ENCODE results near the gene PHC2.

Gene PHC2

GRCh38 chr1:33327587-33328325 lies 103.1 kb downstream of the PHC2 start:
- Histone ChIP-seq H3K27ac (ENCODE audit: insufficient read depth, low read length, poor library complexity, severe bottlenecking) (no peak overlapping the region), H3K36me3 (ENCODE audit: control insufficient read depth, insufficient read depth, low read length) (peaks cover 97% of the 10 kb centered on the region), H3K9me3 (ENCODE audit: control insufficient read depth, low read length) (no peaks in the 10 kb centered on the region), H3K4me1 (ENCODE audit: control insufficient read depth, insufficient read depth, low read length, poor library complexity, severe bottlenecking) (no peaks in the 10 kb centered on the region), H3K27me3 (replicated peaks; ENCODE audit: control insufficient read depth, insufficient read depth, low read length, poor library complexity, severe bottlenecking) (no peaks in the 10 kb centered on the region), H3K4me3 (ENCODE audit: insufficient read depth, low read depth, low read length, poor library complexity, severe bottlenecking) (no peak overlapping the region)
- DNase-seq = no peak

GRCh38 chr1:33326785-33327184 lies 104.1 kb downstream of the PHC2 start:
- Histone ChIP-seq H3K4me1 (ENCODE audit: control insufficient read depth, insufficient read depth, low read length, poor library complexity, severe bottlenecking) (no peaks in the 10 kb centered on the region), H3K27me3 (replicated peaks; ENCODE audit: control insufficient read depth, insufficient read depth, low read length, poor library complexity, severe bottlenecking) (no peaks in the 10 kb centered on the region), H3K4me3 (ENCODE audit: insufficient read depth, low read depth, low read length, poor library complexity, severe bottlenecking) (no peak overlapping the region), H3K36me3 (ENCODE audit: control insufficient read depth, insufficient read depth, low read length) (peaks cover 87% of the 10 kb centered on the region), H3K27ac (ENCODE audit: insufficient read depth, low read length, poor library complexity, severe bottlenecking) (no peak overlapping the region), H3K9me3 (ENCODE audit: control insufficient read depth, low read length) (no peaks in the 10 kb centered on the region)
- no peak for DNase-seq

GRCh38 chr1:33324677-33325575 lies 106.0 kb downstream of the PHC2 start:
- Histone ChIP-seq H3K27ac (ENCODE audit: insufficient read depth, low read length, poor library complexity, severe bottlenecking) (no peak overlapping the region), H3K27me3 (replicated peaks; ENCODE audit: control insufficient read depth, insufficient read depth, low read length, poor library complexity, severe bottlenecking) (no peaks in the 10 kb centered on the region), H3K4me3 (ENCODE audit: insufficient read depth, low read depth, low read length, poor library complexity, severe bottlenecking) (no peak overlapping the region), H3K36me3 (ENCODE audit: control insufficient read depth, insufficient read depth, low read length) (peaks cover 68% of the 10 kb centered on the region), H3K4me1 (ENCODE audit: control insufficient read depth, insufficient read depth, low read length, poor library complexity, severe bottlenecking) (no peaks in the 10 kb centered on the region), H3K9me3 (ENCODE audit: control insufficient read depth, low read length) (no peaks in the 10 kb centered on the region)
- no peak for DNase-seq

GRCh38 chr1:33323663-33324477 lies 107.0 kb downstream of the PHC2 start:
- no peak overlapping the region for H3K27ac ChIP-seq (ENCODE audit: insufficient read depth, low read length, poor library complexity, severe bottlenecking)
- no peaks in the 10 kb centered on the region for H3K9me3 ChIP-seq (ENCODE audit: control insufficient read depth, low read length)
- no peaks in the 10 kb centered on the region for H3K27me3 ChIP-seq (replicated peaks; ENCODE audit: control insufficient read depth, insufficient read depth, low read length, poor library complexity, severe bottlenecking)
- peaks cover 58% of the 10 kb centered on the region for H3K36me3 ChIP-seq (ENCODE audit: control insufficient read depth, insufficient read depth, low read length)
- H3K4me1 ChIP-seq (ENCODE audit: control insufficient read depth, insufficient read depth, low read length, poor library complexity, severe bottlenecking) = no peaks in the 10 kb centered on the region
- H3K4me3 ChIP-seq (ENCODE audit: insufficient read depth, low read depth, low read length, poor library complexity, severe bottlenecking) = no peak overlapping the region
- no peak for DNase-seq

- H3K4me3 ChIP-seq (ENCODE audit: insufficient read depth, low read depth, low read length, poor library complexity, severe bottlenecking) = no peak overlapping the region
- no peaks in the 10 kb centered on the region for H3K27me3 ChIP-seq (replicated peaks; ENCODE audit: control insufficient read depth, insufficient read depth, low read length, poor library complexity, severe bottlenecking)
- no peak overlapping the region for H3K27ac ChIP-seq (ENCODE audit: insufficient read depth, low read length, poor library complexity, severe bottlenecking)
- H3K4me1 ChIP-seq (ENCODE audit: control insufficient read depth, insufficient read depth, low read length, poor library complexity, severe bottlenecking) = no peaks in the 10 kb centered on the region
- no peaks in the 10 kb centered on the region for H3K9me3 ChIP-seq (ENCODE audit: control insufficient read depth, low read length)
- no peak for DNase-seq
- peaks cover 49% of the 10 kb centered on the region for H3K36me3 ChIP-seq (ENCODE audit: control insufficient read depth, insufficient read depth, low read length)
These were observed 107.9 kb downstream of the PHC2 start for GRCh38 chr1:33322870-33323585.

- no peaks in the 10 kb centered on the region for H3K27me3 ChIP-seq (replicated peaks; ENCODE audit: control insufficient read depth, insufficient read depth, low read length, poor library complexity, severe bottlenecking)
- no peaks in the 10 kb centered on the region for H3K4me1 ChIP-seq (ENCODE audit: control insufficient read depth, insufficient read depth, low read length, poor library complexity, severe bottlenecking)
- no peak overlapping the region for H3K27ac ChIP-seq (ENCODE audit: insufficient read depth, low read length, poor library complexity, severe bottlenecking)
- no peak overlapping the region for H3K4me3 ChIP-seq (ENCODE audit: insufficient read depth, low read depth, low read length, poor library complexity, severe bottlenecking)
- H3K9me3 ChIP-seq (ENCODE audit: control insufficient read depth, low read length) = no peaks in the 10 kb centered on the region
- no peak for DNase-seq
- peaks cover 40% of the 10 kb centered on the region for H3K36me3 ChIP-seq (ENCODE audit: control insufficient read depth, insufficient read depth, low read length)
These were observed 108.8 kb downstream of the PHC2 start for GRCh38 chr1:33322109-33322508.

- H3K9me3 ChIP-seq (ENCODE audit: control insufficient read depth, low read length) = no peaks in the 10 kb centered on the region
- H3K27me3 ChIP-seq (replicated peaks; ENCODE audit: control insufficient read depth, insufficient read depth, low read length, poor library complexity, severe bottlenecking) = no peaks in the 10 kb centered on the region
- DNase-seq = no peak
- no peak overlapping the region for H3K4me3 ChIP-seq (ENCODE audit: insufficient read depth, low read depth, low read length, poor library complexity, severe bottlenecking)
- H3K4me1 ChIP-seq (ENCODE audit: control insufficient read depth, insufficient read depth, low read length, poor library complexity, severe bottlenecking) = no peaks in the 10 kb centered on the region
- no peak overlapping the region for H3K27ac ChIP-seq (ENCODE audit: insufficient read depth, low read length, poor library complexity, severe bottlenecking)
- peaks cover 31% of the 10 kb centered on the region for H3K36me3 ChIP-seq (ENCODE audit: control insufficient read depth, insufficient read depth, low read length)
These were observed 109.7 kb downstream of the PHC2 start for GRCh38 chr1:33321178-33321577.

GRCh38 chr1:33320619-33321165 lies 110.2 kb downstream of the PHC2 start, which contains the start of gene A3GALT2:
Gene A3GALT2, minus strand, starts transcription at chr1:33321098. Its CDS starts 0 bp downstream, at chr1:33321098.
- Histone ChIP-seq H3K9me3 (ENCODE audit: control insufficient read depth, low read length) (no peaks in the 10 kb centered on the region), H3K27ac (ENCODE audit: insufficient read depth, low read length, poor library complexity, severe bottlenecking) (no peak within 1 kb of the TSS), H3K36me3 (ENCODE audit: control insufficient read depth, insufficient read depth, low read length) (peaks cover 27% of the 10 kb centered on the region), H3K27me3 (replicated peaks; ENCODE audit: control insufficient read depth, insufficient read depth, low read length, poor library complexity, severe bottlenecking) (no peaks in the 10 kb centered on the region), H3K4me3 (ENCODE audit: insufficient read depth, low read depth, low read length, poor library complexity, severe bottlenecking) (no peak within 1 kb of the TSS), H3K4me1 (ENCODE audit: control insufficient read depth, insufficient read depth, low read length, poor library complexity, severe bottlenecking) (no peaks in the 10 kb centered on the region)
- no peak for DNase-seq

- peaks cover 21% of the 10 kb centered on the region for H3K36me3 ChIP-seq (ENCODE audit: control insufficient read depth, insufficient read depth, low read length)
- H3K27ac ChIP-seq (ENCODE audit: insufficient read depth, low read length, poor library complexity, severe bottlenecking) = no peak overlapping the region
- H3K27me3 ChIP-seq (replicated peaks; ENCODE audit: control insufficient read depth, insufficient read depth, low read length, poor library complexity, severe bottlenecking) = no peaks in the 10 kb centered on the region
- no peaks in the 10 kb centered on the region for H3K9me3 ChIP-seq (ENCODE audit: control insufficient read depth, low read length)
- DNase-seq = no peak
- no peaks in the 10 kb centered on the region for H3K4me1 ChIP-seq (ENCODE audit: control insufficient read depth, insufficient read depth, low read length, poor library complexity, severe bottlenecking)
- H3K4me3 ChIP-seq (ENCODE audit: insufficient read depth, low read depth, low read length, poor library complexity, severe bottlenecking) = no peak overlapping the region
These were observed 110.8 kb downstream of the PHC2 start for GRCh38 chr1:33319949-33320618.

Measured in effector memory CD4-positive, alpha-beta T cell (primary cell).